Esophagus mucosa (tissue), 1 donor: Measurements from ENCODE around the gene CYTH2. TPM values are rescaled to one million over a fixed set of nuclear protein-coding genes. Genes with fewer than 3 reads are reported as not detected.
"Not testable (repeated sequence)": the region's sequence is repeated elsewhere in the genome, so short reads cannot be mapped to it uniquely, and the experiment has no call there.

ENCODE experiments used
- ATAC-seq: fragments of 200-7000 bp; cut with Tn5 transposase; one replicate; pipeline ENCODE4 v1.9.1; 2020
- total RNA-seq: library from RNA; stranded (reverse); gene quantifications from one replicate; pipeline ENCODE4 v1.2.4, GENCODE V29; 2023
- donor health status: DM: yes; HTN: yes; CAD: no.

The CYTH2 gene
- total RNA-seq, 1 donor from 2014 or later = 47.2 TPM

GRCh38 chr19:48512504-48513288 is 43.5 kb downstream of the CYTH2 start:
- ATAC-seq = peak; percentile 4

GRCh38 chr19:48513289-48514122 is 44.3 kb downstream of the CYTH2 start:
- peak; percentile 61 for ATAC-seq

GRCh38 chr19:48514123-48514458 is 44.9 kb downstream of the CYTH2 start:
- no peak for ATAC-seq

- no peak for ATAC-seq
Observed at GRCh38 chr19:48516536-48516935, 47.4 kb downstream of the CYTH2 start.

- ATAC-seq = no peak
Observed at GRCh38 chr19:48518207-48518606, 49.0 kb downstream of the CYTH2 start.

- not testable (repeated sequence) for ATAC-seq
Observed at GRCh38 chr19:48519426-48519825, 50.3 kb downstream of the CYTH2 start.

GRCh38 chr19:48520134-48520533 is 51.0 kb downstream of the CYTH2 start:
- ATAC-seq = no peak

- ATAC-seq = no peak
Observed at GRCh38 chr19:48524221-48524620, 55.1 kb downstream of the CYTH2 start.

GRCh38 chr19:48524732-48525131 is 55.6 kb downstream of the CYTH2 start:
- ATAC-seq = no peak

GRCh38 chr19:48529156-48529555 is 60.0 kb downstream of the CYTH2 start:
- ATAC-seq = no peak

GRCh38 chr19:48530066-48530720 is 61.0 kb downstream of the CYTH2 start:
- no peak for ATAC-seq

GRCh38 chr19:48530770-48531169 is 61.6 kb downstream of the CYTH2 start:
- ATAC-seq = no peak

Other genes starting within 250 kb of the CYTH2 start
- 11.6 TPM for gene CARD8, start 213.5 kb upstream of the CYTH2 start, total RNA-seq
- not detected for gene ZNF114, start 199.3 kb upstream of the CYTH2 start, total RNA-seq
- 7.6 TPM for gene EMP3, start 143.8 kb upstream of the CYTH2 start, total RNA-seq
- 5.5 TPM for gene TMEM143, start 105.4 kb upstream of the CYTH2 start, total RNA-seq
- not detected for gene SYNGR4, start 105.0 kb upstream of the CYTH2 start, total RNA-seq
- gene KDELR1, start 77.8 kb upstream of the CYTH2 start, total RNA-seq = 86.6 TPM
- 0.04 TPM for gene GRIN2D, start 75.7 kb upstream of the CYTH2 start, total RNA-seq
- gene GRWD1, start 23.4 kb upstream of the CYTH2 start, total RNA-seq = 24.6 TPM
- gene KCNJ14, start 13.8 kb upstream of the CYTH2 start, total RNA-seq = 0.76 TPM
- gene LMTK3, start 42.5 kb downstream of the CYTH2 start, total RNA-seq = 4.9 TPM
- 245 TPM for gene SULT2B1, start 82.8 kb downstream of the CYTH2 start, total RNA-seq
- 0.64 TPM for gene SPACA4, start 137.4 kb downstream of the CYTH2 start, total RNA-seq
- 6.5 TPM for gene FAM83E, start 145.7 kb downstream of the CYTH2 start, total RNA-seq
- 1,668 TPM for gene RPL18, start 149.8 kb downstream of the CYTH2 start, total RNA-seq
- gene SPHK2, start 150.1 kb downstream of the CYTH2 start, total RNA-seq = 7.7 TPM
- gene DBP, start 168.0 kb downstream of the CYTH2 start, total RNA-seq = 6.7 TPM
- 3.1 TPM for gene CA11, start 176.8 kb downstream of the CYTH2 start, total RNA-seq
- gene NTN5, start 203.6 kb downstream of the CYTH2 start, total RNA-seq = not detected
- 101 TPM for gene FUT2, start 226.6 kb downstream of the CYTH2 start, total RNA-seq